Tibial nerve (tissue), 4 donors: ENCODE data around the gene TUBGCP6. TPM values are rescaled to one million over a fixed set of nuclear protein-coding genes. Genes with fewer than 3 reads are reported as not detected.

Experiments used
- DNase-seq, 2 donors: peaks; one replicate each; pipeline ENCODE4 v3.0.0-alpha.2; 2019; ENCODE audit warnings: low spot score in 2 of 2
- H3K27ac ChIP-seq, 4 donors: fragments of 200-600 bp; sonication (generic) in 3 of 4; one replicate each; pipeline ENCODE4 v1.5.1; 2017 to 2019; ENCODE audit warnings: mild to moderate bottlenecking in 1 of 4
- H3K27me3 ChIP-seq, 2 donors: fragments of 200-600 bp; sonication (generic) in 1 of 2; one replicate each; pipeline versions ENCODE4 v1.5.1 to v1.6.0; 2017 to 2019
- H3K36me3 ChIP-seq, 3 donors: fragments of 200-600 bp; sonication (generic); one replicate each; pipeline ENCODE4 v1.5.1; 2018 to 2019
- H3K4me1 ChIP-seq, 4 donors: fragments of 200-600 bp; sonication (generic) in 3 of 4; one replicate each; pipeline ENCODE4 v1.5.1; 2017 to 2019
- H3K4me3 ChIP-seq, 4 donors: fragments of 200-600 bp; sonication (generic) in 3 of 4; one replicate each; pipeline ENCODE4 v1.5.1; 2017 to 2019; ENCODE audit warnings: mild to moderate bottlenecking in 1 of 4, moderate library complexity in 1 of 4
- H3K9me3 ChIP-seq, 4 donors: fragments of 200-600 bp; sonication (generic) in 3 of 4; one replicate each; pipeline ENCODE4 v1.5.1; 2017 to 2019
- CTCF ChIP-seq, 5 experiments: fragments of 200-600 bp in 3 of 5; fragments of 450-650 bp in 2 of 5; sonication (generic) in 3 of 5; IDR thresholded peaks; one replicate each; pipeline ENCODE4 v1.5.1; 2016 to 2019; ENCODE audit warnings: antibody characterized with exemption in 5 of 5, mild to moderate bottlenecking in 3 of 5, moderate library complexity in 2 of 5
- EP300 ChIP-seq, 2 donors: sonication (generic); formaldehyde crosslinking; IDR thresholded peaks; one replicate each; pipeline ENCODE4 v1.6.1; 2017; ENCODE audit warnings: antibody characterized with exemption in 2 of 2, mild to moderate bottlenecking in 1 of 2
- POLR2A ChIP-seq, 2 donors: fragments of 450-650 bp; IDR thresholded peaks; one replicate each; pipeline ENCODE4 v1.6.1; 2017; ENCODE audit warnings: antibody characterized with exemption in 2 of 2, mild to moderate bottlenecking in 2 of 2, moderate library complexity in 2 of 2
- WGBS, 2 donors: methylation state at CpG; one replicate each; pipeline ENCODE4 v1.1.5; 2018; 5-methylcytosine and 5-hydroxymethylcytosine counted together
- total RNA-seq, 4 donors: library from RNA; depleted of rRNA; stranded (reverse); fragments of >200 nt; gene quantifications; one replicate each; pipeline ENCODE4 v1.1.0, GENCODE V29; 2016

The TUBGCP6 gene
- total RNA-seq, 4 donors from 2014 or later = 72.2 to 127 (median 78.6) TPM

GRCh38 chr22:50281957-50282356, 37.1 kb upstream of the TUBGCP6 start:
- no peak overlapping the region for H3K27ac ChIP-seq
- H3K9me3 ChIP-seq = no peaks in the 10 kb centered on the region
- no peak for DNase-seq
- peaks cover 13 to 97% (median 31%) of the 10 kb centered on the region in 3 donors for H3K36me3 ChIP-seq
- H3K27me3 ChIP-seq = no peaks in the 10 kb centered on the region
- WGBS, 2 donors = 86 to 100% methylated on average over 5 to 13 of the region's 25 CpGs
- H3K4me3 ChIP-seq = no peak overlapping the region
- H3K4me1 ChIP-seq = peaks cover 0 to 6% (median 0%) of the 10 kb centered on the region in 4 donors
- TF ChIP-seq CTCF (IDR thresholded peaks at IDR 0.05) = no peak
- no peak for TF ChIP-seq EP300 (IDR thresholded peaks at IDR 0.05)
- TF ChIP-seq POLR2A (IDR thresholded peaks at IDR 0.05) = no peak

GRCh38 chr22:50281384-50281760, 36.5 kb upstream of the TUBGCP6 start:
- H3K36me3 ChIP-seq = peaks cover 8 to 97% (median 29%) of the 10 kb centered on the region in 3 donors

GRCh38 chr22:50280708-50281383, 36.0 kb upstream of the TUBGCP6 start:
- H3K36me3 ChIP-seq = peaks cover 8 to 97% (median 28%) of the 10 kb centered on the region in 3 donors

More at GRCh38 chr22:50281384-50281760, 36.5 kb upstream of the TUBGCP6 start:
- H3K27ac ChIP-seq = no peak overlapping the region
- TF ChIP-seq CTCF (IDR thresholded peaks at IDR 0.05) (no peak), EP300 (IDR thresholded peaks at IDR 0.05) (no peak), POLR2A (IDR thresholded peaks at IDR 0.05) (no peak)
- no peak for DNase-seq
- H3K9me3 ChIP-seq = no peaks in the 10 kb centered on the region
- 92 to 94% methylated on average over 23 to 34 of the region's 36 CpGs for WGBS, 2 donors
- no peak overlapping the region for H3K4me3 ChIP-seq
- no peaks in the 10 kb centered on the region for H3K27me3 ChIP-seq
- H3K4me1 ChIP-seq = peaks cover 0 to 11% (median 0%) of the 10 kb centered on the region in 4 donors

GRCh38 chr22:50280022-50280707, 35.3 kb upstream of the TUBGCP6 start:
- Histone ChIP-seq H3K9me3 (no peaks in the 10 kb centered on the region), H3K27me3 (no peaks in the 10 kb centered on the region), H3K4me3 (no peak overlapping the region), H3K4me1 (peaks cover 0 to 23% (median 0%) of the 10 kb centered on the region in 4 donors), H3K36me3 (peaks cover 8 to 100% (median 32%) of the 10 kb centered on the region in 3 donors), H3K27ac (no peak overlapping the region)
- 91% methylated on average over 23 to 32 of the region's 38 CpGs for WGBS, 2 donors
- TF ChIP-seq POLR2A (IDR thresholded peaks at IDR 0.05) = no peak
- no peak for TF ChIP-seq CTCF (IDR thresholded peaks at IDR 0.05)
- TF ChIP-seq EP300 (IDR thresholded peaks at IDR 0.05) = no peak
- no peak for DNase-seq

More at GRCh38 chr22:50280708-50281383, 36.0 kb upstream of the TUBGCP6 start:
- TF ChIP-seq EP300 (IDR thresholded peaks at IDR 0.05) = no peak
- TF ChIP-seq POLR2A (IDR thresholded peaks at IDR 0.05) = no peak
- Histone ChIP-seq H3K27me3 (no peaks in the 10 kb centered on the region), H3K4me3 (no peak overlapping the region), H3K9me3 (no peaks in the 10 kb centered on the region), H3K27ac (no peak overlapping the region), H3K4me1 (peaks cover 0 to 16% (median 0%) of the 10 kb centered on the region in 4 donors)
- no peak for DNase-seq
- WGBS, 2 donors = 91 to 94% methylated on average over 41 to 44 of the region's 47 CpGs

- WGBS, 2 donors = 86% methylated on average over 23 to 27 of the region's 30 CpGs
- H3K4me1 ChIP-seq = peaks cover 0 to 31% (median 0%) of the 10 kb centered on the region in 4 donors
- H3K4me3 ChIP-seq = no peak overlapping the region
- TF ChIP-seq POLR2A (IDR thresholded peaks at IDR 0.05) = no peak
- TF ChIP-seq CTCF (IDR thresholded peaks at IDR 0.05) = no peak
- TF ChIP-seq EP300 (IDR thresholded peaks at IDR 0.05) = no peak
- no peak overlapping the region for H3K27ac ChIP-seq
- H3K9me3 ChIP-seq = no peaks in the 10 kb centered on the region
- peaks cover 8 to 92% (median 28%) of the 10 kb centered on the region in 3 donors for H3K36me3 ChIP-seq
- DNase-seq = no peak
- H3K27me3 ChIP-seq = no peaks in the 10 kb centered on the region
These were observed 34.3 kb upstream of the TUBGCP6 start for GRCh38 chr22:50278956-50279619.
